ENCODE data around the gene PDLIM4.

Gene PDLIM4

DNA sequence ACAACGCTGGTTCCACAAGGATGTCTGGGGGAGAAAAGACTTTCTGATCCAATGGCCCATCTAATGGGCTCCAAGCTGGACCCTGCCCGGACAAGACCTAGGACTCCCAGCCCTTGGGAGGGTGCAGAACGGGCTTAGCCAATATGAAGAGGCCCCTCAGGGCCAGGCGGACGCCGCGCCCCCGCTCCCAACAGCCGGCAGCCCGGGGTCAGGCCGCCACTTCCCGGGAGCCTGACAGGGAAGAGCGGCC lies 30.3 kb upstream of the PDLIM4 start:
- DNase-seq (ENCODE audit: low read depth, low spot score): no peak

DNA sequence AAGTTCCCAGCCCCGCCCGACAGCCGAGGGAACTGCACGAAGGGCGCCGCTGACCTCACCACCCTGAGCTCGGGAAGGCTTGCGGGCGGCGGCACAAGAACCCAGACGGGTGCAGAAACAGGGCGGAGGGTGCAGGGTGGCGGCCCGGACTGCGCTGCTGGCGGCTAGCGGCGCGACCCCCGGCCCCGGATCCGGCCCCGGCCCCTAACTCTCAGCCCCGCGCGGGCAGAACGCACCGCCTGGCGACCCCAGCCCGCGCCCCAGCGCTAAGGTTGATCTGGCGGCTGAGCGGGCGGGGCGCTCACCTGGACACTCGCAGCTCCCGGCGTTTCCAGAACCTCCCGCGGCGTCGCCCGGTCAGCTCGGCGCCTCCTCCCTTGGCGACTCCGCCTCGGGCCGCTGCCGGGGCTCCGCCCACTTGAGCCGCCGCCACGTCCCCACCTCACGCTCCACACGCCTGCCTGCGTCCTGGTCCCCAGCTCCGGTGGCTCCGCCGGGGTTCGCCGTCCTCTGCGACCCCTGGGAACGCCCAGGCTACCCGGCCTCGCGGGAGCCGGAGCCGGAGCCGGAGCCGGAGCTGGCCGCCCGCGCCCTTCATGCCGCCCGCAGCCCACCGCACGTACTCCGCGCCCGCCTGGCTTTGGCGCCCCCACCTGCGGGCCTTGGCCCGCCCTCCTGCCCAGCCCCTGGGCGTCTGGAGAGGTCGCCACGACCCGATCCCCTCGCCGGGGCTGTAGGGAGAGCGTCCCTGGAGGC lies 29.8 kb upstream of the PDLIM4 start, which contains the start of gene P4HA2:
Gene P4HA2 (minus strand): TSS at position 369 of the 756 bp plus-strand sequence. CDS start 9,227 bp downstream, outside the sequence.
- peak; percentile 88 for DNase-seq (ENCODE audit: low read depth, low spot score)

DNA sequence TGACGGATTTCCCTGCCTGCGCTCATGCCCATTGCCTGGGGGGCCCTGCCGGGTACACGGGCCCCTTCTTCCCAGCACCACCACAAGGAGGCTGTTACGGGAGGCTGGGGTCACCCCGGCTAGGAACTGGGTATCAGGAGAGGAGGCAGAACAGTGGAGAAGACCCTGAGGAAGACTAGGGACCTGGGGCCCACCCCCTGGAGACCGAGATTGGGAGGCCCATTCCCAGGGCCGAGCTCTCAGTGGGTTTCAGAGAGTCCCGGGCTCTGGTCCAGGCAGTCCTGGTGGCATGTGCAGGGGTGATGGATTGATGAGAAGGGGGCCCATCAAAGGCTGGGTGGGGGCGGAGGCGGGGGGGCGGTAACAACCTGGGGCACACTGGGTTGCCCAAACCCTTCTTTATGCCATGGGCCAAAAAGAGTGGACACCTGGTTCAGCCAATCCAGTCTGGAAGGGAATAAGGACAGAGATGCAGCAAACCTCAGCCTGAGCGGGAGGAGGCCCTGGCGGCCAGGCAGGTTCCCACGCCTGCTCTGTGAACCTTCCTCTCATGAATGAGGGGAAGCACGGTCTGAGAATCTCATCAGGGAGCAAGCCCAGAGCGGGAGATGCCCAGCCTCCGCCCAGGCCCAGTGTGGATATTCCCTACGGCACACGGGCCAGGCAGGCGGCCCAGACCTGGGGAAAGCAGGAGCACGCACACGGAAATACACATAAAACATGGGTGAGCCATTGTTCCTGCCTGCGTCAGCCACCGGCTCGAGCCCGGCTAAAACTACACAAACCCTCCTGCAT lies 29.1 kb upstream of the PDLIM4 start:
- no peak for DNase-seq (ENCODE audit: low read depth, low spot score)

DNA sequence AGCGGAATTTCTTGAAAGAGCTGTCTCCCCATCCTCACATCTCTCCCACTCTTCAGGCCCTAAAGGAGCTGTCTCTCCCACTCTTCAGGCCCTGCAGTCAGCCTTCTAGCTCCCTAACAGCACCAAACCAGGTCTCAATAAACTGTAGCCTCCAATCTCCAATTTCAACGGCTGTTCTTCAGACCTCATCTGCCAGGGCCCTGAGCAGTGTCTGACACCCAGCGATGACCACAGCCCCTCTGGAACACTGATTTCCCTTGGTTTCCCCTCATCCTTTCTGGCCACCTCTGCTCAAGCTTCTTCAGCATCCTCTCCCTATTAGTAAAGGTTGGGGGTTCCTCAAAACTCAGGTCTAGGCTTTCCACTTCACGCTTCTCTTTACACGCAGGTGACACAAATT lies 28.3 kb upstream of the PDLIM4 start:
- DNase-seq (ENCODE audit: low read depth, low spot score): no peak

DNA sequence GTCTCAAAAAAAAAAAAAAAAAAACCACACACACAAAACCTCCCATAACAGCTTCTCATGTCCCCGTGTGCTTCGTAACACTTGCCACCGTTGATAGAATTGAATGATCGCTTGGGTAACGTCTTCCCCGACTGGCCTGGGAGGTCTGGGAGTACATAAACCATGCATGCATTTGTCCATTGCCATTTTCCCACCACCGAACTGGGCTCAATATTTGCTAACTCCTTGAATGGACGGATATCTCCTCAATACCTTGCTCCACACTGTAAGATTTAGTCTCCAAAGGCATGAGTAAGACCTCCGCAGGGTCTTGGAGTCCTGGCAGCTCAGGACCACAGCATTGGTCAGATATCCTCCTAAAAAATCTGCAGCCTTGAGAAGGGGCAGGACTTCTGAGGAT lies 26.6 kb upstream of the PDLIM4 start:
- DNase-seq (ENCODE audit: low read depth, low spot score): no peak

DNA sequence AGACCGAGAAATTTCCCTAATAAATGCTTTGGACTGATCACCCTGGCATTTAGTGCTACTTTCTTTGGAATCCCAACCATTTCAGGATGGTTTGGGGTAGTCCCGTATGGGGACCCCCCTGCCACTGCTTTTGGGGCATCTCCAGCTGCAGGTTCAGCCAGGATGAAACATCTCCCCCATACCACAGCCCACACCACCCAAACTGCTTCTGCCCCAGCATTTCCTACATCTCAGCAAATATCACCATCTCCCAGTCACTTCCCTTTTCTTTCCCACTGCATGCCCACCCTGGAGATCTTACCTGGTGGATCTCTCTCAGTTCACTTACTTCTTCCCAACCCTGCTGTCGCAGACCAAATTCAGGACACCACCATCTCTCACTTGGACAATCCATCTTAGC lies 25.0 kb upstream of the PDLIM4 start:
- no peak for DNase-seq (ENCODE audit: low read depth, low spot score)

DNA sequence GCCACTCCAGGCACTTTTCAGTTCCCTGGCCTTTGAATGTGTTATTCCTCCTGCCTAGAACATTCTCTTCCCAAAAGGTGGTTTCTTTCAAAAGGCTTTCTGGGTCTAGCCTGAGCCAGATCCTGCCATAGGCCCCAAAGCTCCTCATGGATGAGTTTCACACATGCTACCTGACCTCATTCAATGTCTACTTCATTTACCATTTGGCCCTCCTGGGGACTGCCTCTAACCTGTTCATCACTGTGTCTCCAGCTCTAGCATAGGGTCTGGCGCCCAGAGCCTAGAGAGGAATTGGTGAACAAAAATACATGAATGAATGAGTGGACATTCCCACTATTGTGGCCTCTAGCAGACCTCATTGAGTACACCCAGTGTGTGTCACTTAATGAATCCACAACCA lies 24.4 kb upstream of the PDLIM4 start:
- DNase-seq (ENCODE audit: low read depth, low spot score): no peak

DNA sequence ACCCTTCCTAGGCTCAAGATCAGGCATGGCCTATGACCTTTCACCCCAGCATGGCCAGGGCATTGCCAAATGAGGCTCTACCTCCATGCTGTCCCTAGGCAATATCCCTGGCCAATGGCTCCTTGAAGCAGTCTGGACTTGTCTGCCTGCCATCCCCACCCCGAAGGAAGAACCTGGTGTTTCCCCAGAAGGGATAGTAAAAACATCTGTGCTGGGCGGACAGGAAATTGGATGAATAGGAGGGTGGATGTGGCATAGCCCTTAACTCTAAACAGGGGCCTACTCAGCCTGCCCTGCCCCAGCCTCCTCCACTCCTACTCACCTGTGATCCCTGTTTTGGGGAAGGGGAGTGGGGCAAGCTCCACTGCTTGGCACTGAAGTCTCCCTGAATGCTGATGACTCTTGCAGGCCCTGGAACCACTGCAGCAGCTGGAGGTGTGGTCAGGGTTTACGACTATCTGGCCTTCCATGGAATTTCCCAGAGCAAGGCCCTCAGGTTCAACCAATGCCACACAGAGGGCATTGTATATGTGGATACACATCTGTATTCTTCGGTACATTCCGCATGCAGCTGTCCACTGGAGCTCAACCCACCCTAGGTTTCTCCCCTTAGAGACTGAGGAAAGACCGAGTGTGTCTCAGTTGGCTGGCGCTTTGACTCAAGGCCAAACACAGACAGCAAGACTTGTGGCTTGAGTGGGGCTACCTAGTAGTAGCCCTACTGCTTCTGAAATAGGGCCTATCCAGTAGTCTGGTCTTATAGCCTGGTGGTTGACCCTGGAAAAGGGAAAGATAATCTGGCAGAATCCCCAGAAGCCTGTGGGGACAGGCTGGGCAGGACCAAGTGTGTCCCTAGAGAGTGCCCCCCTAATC lies 23.4 kb upstream of the PDLIM4 start:
- no peak for DNase-seq (ENCODE audit: low read depth, low spot score)

DNA sequence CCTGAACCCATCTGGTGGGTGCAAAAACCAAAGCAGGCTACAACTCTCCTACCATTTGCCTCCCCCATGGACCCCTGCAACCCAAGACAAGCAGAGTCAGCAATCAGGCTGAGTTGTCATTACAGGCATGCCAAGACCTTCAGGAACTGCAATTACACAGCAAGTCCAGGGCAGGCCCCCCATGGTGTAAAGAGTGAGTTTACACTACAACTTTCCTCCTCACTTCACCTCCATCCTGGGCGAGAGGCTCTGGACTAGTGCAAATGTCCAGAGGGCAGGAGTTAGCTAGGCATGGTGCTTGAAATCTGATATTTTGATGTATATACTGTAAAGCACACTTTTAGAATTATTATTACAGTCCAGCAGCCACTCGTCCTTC lies 22.8 kb upstream of the PDLIM4 start:
- no peak for DNase-seq (ENCODE audit: low read depth, low spot score)

DNA sequence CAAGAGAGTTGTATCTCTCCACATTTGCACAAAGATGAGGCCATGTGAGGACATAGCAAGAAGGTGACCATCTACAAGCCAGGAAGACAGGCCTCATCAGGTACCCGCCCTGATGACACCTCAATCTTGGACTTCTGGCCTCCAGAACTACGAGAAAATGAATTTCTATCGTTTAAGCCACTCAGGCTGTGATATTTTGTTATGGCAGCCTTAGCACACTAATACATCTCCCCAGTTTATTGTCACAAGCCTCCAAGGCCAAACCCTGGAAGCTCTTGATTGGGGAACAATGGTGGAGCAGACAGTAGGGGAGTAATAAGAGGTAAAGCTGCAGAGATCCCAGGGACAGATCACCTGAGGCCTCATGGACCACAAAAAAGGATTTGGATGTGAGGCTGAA lies 22.2 kb upstream of the PDLIM4 start:
- DNase-seq (ENCODE audit: low read depth, low spot score): no peak

DNA sequence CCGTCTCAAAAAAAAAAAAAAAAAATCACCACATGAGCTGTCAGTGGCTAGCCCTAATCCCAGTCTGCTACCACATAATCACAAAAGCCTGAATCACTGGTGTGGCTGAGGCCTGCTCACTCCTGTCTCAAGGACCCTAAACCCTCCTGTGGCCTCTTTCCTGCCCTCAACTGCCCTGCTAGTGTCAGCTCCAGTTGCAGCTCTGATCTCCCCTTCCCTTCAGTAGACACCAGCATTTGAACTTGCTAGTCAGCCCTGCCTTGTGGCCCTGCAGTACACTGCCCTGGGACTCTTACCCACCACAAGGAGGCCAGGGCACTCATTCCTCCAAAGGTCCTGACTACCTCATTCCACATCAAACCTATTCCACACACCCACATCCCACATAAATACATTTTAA lies 20.4 kb upstream of the PDLIM4 start:
- no peak for DNase-seq (ENCODE audit: low read depth, low spot score)

DNA sequence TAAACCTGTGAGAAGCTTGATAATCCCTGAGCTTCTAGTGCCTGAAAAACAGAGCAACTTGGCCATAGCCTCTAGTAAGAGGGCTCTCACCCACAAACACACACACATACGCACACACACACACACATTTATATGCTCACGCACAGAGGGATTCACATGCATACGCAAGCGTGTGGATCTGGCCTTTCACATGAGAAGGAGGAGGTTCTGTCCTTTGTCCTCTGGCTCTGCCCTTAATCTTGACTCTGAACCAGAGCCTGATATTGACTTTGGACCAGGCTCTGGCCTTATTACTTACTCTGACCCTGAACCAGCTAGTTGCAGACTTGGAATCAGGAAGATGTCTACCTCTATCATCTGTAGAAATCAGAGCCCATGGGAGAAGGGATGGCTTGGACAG lies 19.8 kb upstream of the PDLIM4 start:
- no peak for DNase-seq (ENCODE audit: low read depth, low spot score)

DNA sequence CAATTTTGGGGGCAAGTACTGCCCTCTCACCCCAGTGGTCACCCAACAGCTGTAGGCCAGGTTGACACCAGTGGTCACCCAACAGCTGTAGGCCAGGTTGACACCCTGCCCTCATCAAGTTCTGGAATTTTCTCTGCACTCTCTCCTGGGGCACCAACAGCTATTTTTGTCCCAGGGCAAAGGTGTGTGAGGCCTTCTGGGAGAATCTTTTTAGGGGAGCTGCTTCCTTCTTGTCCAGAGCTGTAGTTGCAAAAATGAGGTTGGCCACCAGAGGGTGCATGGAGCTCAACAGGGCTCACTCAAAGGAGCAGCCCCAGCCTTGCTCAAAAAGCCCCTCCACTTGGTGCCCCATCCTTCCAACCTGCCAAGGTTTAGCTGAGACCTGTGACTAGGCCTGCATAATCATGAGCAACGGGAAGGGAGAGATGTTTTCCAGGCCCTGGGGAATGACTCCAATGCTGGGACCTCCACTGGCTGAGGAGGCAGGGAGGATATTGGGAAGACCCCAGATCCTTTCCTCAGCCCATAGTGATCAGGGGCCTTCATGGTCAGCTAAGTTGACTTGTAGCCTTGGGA lies 19.2 kb upstream of the PDLIM4 start:
- DNase-seq (ENCODE audit: low read depth, low spot score): peak; percentile 84

DNA sequence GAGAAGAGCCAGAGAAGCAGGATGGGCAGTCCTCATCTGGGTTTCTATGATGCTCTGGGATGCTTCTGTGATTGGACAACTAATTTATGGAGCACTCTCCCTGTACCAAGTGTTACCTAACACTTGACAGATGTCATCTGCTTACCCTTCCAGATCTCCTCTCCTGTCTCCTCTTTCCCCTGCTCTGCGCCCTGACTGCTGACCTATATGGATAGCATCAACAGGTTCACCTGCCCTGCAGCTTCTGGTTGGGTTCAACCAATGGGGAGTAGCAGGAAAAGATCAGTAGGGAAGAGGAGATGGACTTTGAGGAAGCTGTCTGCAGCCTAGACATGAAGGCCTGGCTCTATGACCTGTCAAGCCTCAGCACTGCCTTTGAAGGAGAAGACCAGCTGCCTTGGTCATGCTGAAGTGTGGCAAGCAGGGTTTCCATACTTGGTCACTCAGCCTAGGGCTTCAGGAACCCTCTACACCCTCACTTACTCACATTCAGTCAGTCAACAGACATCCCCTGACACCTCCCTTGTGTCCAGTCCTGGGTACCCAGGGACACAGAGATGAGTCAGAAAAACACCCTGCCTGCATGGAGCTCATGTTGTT lies 18.5 kb upstream of the PDLIM4 start:
- no peak for DNase-seq (ENCODE audit: low read depth, low spot score)

DNA sequence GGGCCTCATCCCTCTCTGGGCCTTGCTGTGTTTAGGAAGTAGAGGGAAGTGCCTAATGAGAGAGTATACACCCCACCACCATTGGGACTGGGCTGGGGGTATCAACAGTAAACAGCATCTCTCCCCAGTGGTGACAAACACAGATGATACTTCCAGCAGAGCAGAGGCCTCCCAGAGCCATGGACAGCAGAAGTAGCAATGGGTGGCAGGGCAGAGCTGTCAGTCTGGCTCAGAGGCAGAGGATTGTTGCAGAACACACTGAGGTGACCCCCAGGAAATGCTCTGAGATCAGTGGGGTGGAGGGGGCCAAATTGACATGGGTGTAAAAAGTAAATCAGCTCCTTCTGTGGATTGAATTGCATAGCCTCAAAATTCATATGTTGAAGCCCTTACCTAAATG lies 17.7 kb upstream of the PDLIM4 start:
- DNase-seq (ENCODE audit: low read depth, low spot score): no peak

DNA sequence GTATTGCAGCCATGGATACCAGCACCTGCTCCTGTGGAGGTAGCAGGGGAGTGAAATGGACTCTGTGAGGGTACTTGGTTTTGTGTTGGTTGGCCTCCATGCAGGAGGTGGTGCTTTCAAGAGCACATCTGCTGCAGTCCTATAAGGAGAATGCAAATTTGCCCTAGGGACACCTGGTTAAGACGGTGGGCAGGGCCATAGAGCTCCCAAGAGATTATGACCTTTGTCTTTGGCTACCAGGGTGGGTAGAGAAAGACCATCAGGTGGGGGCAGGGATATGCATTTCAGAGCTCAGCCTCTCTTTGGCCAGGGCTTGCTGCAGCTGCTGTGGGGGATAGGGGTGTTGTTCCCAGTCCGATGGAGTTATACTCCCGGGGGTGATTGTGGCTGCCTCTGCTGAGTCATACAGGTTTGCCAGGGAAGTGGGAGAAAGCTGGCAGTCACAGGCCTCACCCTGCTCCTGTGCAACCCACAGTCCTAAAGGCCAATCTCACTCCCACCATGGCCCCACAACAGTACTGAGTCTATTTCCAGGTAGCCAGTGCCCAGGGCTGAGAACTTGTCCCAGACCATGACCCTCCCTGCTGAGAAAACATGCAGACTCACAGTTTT lies 14.0 kb upstream of the PDLIM4 start:
- DNase-seq (ENCODE audit: low read depth, low spot score): no peak

DNA sequence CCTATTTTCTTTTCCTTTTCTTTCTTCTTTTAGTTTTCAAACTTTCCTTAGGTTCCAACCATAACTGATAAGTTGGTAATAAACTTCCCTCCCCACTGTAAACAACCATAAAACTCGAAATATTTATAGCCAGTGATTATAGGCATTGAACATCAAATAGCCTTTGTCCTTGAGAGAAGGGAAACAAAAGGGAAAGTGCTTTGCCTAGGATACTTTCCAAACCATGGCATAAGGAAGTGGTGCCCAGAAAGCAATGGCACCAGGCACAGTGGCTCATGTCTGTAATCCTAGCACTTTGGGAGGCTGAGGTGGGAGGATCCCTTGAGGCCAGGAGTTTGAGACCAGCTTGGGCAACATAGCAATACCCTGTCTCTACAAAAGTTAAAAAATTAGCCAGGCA lies 11.9 kb upstream of the PDLIM4 start:
- DNase-seq (ENCODE audit: low read depth, low spot score): no peak

DNA sequence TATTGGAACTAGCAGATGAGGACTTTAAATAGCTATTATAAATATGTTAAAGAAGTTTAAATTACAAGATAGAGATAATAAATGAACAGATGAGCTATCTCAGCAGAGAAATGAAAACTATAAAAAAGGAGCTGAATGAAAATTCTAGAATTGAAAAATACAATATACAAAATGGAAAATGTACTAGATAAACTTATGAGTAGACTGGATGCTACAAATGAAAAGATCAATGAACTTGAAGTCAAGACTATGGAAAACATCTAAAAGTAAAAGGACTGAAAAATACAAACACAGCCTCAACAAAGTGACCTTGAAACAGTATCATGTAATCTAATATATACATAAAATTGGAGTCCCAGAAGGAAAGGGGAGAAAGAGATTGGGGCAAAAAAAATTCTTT lies 10.7 kb upstream of the PDLIM4 start:
- no peak for DNase-seq (ENCODE audit: low read depth, low spot score)

DNA sequence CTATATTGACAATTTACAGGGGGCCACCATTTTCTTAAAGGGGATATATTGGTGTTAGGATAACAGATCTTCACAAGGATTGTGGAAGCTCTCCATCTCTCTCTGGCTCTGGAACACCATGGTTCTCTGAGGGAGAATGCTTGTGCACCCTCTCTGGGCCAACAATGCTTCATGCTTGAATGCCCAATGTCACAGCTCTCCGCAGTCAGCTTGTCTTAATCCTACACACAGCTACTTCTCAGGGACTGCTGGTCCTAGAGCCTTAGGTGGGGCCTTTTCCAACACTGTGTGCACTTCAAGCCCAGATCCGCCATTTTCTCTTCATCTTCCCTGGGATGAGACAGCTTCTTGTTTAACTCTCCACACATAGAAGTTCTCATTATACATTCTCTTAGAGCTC lies 6.9 kb upstream of the PDLIM4 start:
- no peak for DNase-seq (ENCODE audit: low read depth, low spot score)

DNA sequence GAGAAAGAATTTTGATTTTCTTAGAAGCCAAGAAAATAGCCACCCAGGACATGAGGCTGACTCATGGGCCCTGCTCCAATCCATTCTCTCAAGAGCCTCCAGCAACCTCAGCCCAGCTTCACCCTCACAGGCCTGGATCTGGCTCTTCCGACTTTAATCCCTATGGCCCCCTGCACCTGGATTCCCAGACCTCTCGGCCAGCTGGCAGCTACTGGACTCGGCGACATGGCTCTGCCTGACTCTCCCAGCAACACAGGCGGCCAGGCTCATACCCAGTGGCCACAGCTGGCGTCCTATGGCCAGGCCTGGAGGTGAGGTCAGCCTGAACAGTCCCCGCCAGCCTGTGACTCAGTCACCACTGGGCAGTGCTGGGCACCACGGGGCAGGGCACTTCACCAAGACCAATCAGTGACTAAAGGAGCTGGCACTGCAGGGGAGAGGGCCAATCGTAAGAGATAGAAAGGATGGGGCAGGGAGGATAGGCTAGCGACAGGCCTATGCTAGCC lies 6.2 kb upstream of the PDLIM4 start:
- peak; percentile 70 for DNase-seq (ENCODE audit: low read depth, low spot score)

DNA sequence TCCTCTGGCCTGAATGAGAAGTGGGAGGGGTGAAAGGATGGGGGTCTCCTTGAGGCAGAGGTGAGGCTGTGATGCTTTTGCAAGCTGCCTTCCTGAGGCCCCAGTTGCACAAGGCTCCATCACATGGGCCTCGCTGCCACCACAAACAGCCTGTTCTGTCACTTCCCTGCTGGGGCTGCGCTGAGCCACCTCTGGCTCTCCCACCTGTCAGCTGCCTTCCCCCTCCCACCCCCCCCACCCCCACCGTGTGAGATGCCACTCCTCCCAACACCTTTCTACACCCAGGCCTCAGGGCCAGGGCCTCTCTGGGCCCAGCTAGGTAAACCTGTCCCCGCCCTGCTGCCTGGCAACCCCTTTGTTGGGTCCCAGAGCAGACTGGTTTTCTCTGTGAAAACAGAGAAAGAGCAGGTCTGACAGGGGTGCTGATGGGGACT lies 4.5 kb upstream of the PDLIM4 start:
- DNase-seq (ENCODE audit: low read depth, low spot score): no peak
